Central memory CD8-positive, alpha-beta T cell (primary cell): Measurements from ENCODE around the gene NDUFAF3.

ENCODE experiments used
- ATAC-seq: fragments of 150-1000 bp; cut with Tn5 transposase; replicated peaks from 2 replicates; pipeline ENCODE4 v1.10.0; 2022; ENCODE audit warnings: mild to moderate bottlenecking, moderate FRiP score, moderate number of reproducible peaks; ENCODE audit not compliant: poor library complexity, severe bottlenecking; ENCODE audit errors: extremely low read depth
- DNase-seq, 2 donors: peaks; one replicate each; pipeline ENCODE4 v3.0.0; 2021; ENCODE audit warnings: low spot score in 2 of 2
- H3K27ac Mint-ChIP-seq: one replicate; pipeline ENCODE4 v1.8.0; 2022; ENCODE audit warnings: low read depth, mild to moderate bottlenecking, moderate library complexity, mixed read lengths
- H3K27me3 Mint-ChIP-seq: one replicate; pipeline ENCODE4 v1.8.0; 2022; ENCODE audit warnings: mixed read lengths
- H3K36me3 Mint-ChIP-seq: one replicate; pipeline ENCODE4 v1.8.0; 2022; ENCODE audit warnings: mild to moderate bottlenecking, moderate library complexity, mixed read lengths; ENCODE audit not compliant: insufficient read depth
- H3K4me1 Mint-ChIP-seq: one replicate; pipeline ENCODE4 v1.8.0; 2022; ENCODE audit warnings: mixed read lengths
- H3K4me3 Mint-ChIP-seq: one replicate; pipeline ENCODE4 v1.8.0; 2022; ENCODE audit warnings: mild to moderate bottlenecking, moderate library complexity, mixed read lengths
- H3K9me3 Mint-ChIP-seq: one replicate; pipeline ENCODE4 v1.8.0; 2022; ENCODE audit warnings: mixed read lengths

The NDUFAF3 gene

GRCh38 chr3:49017229-49017970 lies 4.5 kb upstream of the NDUFAF3 start:
- Mint-ChIP-seq H3K36me3 (peaks cover 29% of the 10 kb centered on the region), H3K4me3 (peak overlapping the region; percentile 98), H3K9me3 (no peaks in the 10 kb centered on the region), H3K4me1 (peaks cover 28% of the 10 kb centered on the region), H3K27me3 (no peaks in the 10 kb centered on the region), H3K27ac (peak overlapping the region; percentile 69)
- DNase-seq (no peak), ATAC-seq (no peak)

- peaks cover 35% of the 10 kb centered on the region for H3K4me1 Mint-ChIP-seq
- no peaks in the 10 kb centered on the region for H3K27me3 Mint-ChIP-seq
- H3K9me3 Mint-ChIP-seq = no peaks in the 10 kb centered on the region
- DNase-seq (peak; percentile 34 to 51), ATAC-seq (no peak)
- peak within 1 kb of the TSS; percentile 69 for H3K27ac Mint-ChIP-seq
- peaks cover 33% of the 10 kb centered on the region for H3K36me3 Mint-ChIP-seq
- peak within 1 kb of the TSS; percentile 98 for H3K4me3 Mint-ChIP-seq
Observed at GRCh38 chr3:49017971-49018706, 3.8 kb upstream of the NDUFAF3 start, which contains the start of gene DALRD3. Gene DALRD3, minus strand, starts transcription at chr3:49018580. Its CDS starts 16 bp downstream, at chr3:49018564.

GRCh38 chr3:49018707-49019006 lies 3.3 kb upstream of the NDUFAF3 start:
- no peak for ATAC-seq
- Mint-ChIP-seq H3K27me3 (no peaks in the 10 kb centered on the region), H3K4me3 (peak overlapping the region; percentile 98), H3K36me3 (peaks cover 36% of the 10 kb centered on the region), H3K27ac (peak overlapping the region; percentile 69), H3K4me1 (peaks cover 33% of the 10 kb centered on the region), H3K9me3 (no peaks in the 10 kb centered on the region)
- DNase-seq = no peak

- Mint-ChIP-seq H3K9me3 (no peaks in the 10 kb centered on the region), H3K36me3 (peaks cover 46% of the 10 kb centered on the region), H3K27me3 (no peaks in the 10 kb centered on the region), H3K4me3 (peak overlapping the region; percentile 98), H3K4me1 (peaks cover 26% of the 10 kb centered on the region), H3K27ac (no peak overlapping the region)
- ATAC-seq = no peak
- no peak for DNase-seq
Observed at GRCh38 chr3:49019941-49020329, 2.0 kb upstream of the NDUFAF3 start.

- Mint-ChIP-seq H3K36me3 (peaks cover 45% of the 10 kb centered on the region), H3K4me3 (peak overlapping the region; percentile 98), H3K4me1 (peaks cover 31% of the 10 kb centered on the region), H3K9me3 (no peaks in the 10 kb centered on the region), H3K27me3 (no peaks in the 10 kb centered on the region), H3K27ac (peak overlapping the region; percentile 96)
- no peak for ATAC-seq
- no peak for DNase-seq
Observed at GRCh38 chr3:49020330-49021212, 1.4 kb upstream of the NDUFAF3 start.

GRCh38 chr3:49021213-49021812 lies 608 bp upstream of the NDUFAF3 start:
- Mint-ChIP-seq H3K27me3 (no peaks in the 10 kb centered on the region), H3K4me1 (peaks cover 35% of the 10 kb centered on the region), H3K9me3 (no peaks in the 10 kb centered on the region), H3K36me3 (peaks cover 45% of the 10 kb centered on the region), H3K27ac (peak overlapping the region; percentile 96), H3K4me3 (peak overlapping the region; percentile 98)
- peak; percentile 95 to 97 for DNase-seq
- ATAC-seq = peak; percentile 78

GRCh38 chr3:49022688-49023171 lies 809 bp downstream of the NDUFAF3 start:
- Mint-ChIP-seq H3K4me1 (peaks cover 35% of the 10 kb centered on the region), H3K4me3 (peak overlapping the region; percentile 98), H3K36me3 (peaks cover 39% of the 10 kb centered on the region), H3K9me3 (no peaks in the 10 kb centered on the region), H3K27me3 (no peaks in the 10 kb centered on the region), H3K27ac (peak overlapping the region; percentile 96)
- no peak for DNase-seq
- ATAC-seq = no peak

GRCh38 chr3:49023775-49024174 lies 1.9 kb downstream of the NDUFAF3 start:
- DNase-seq = no peak
- Mint-ChIP-seq H3K9me3 (no peaks in the 10 kb centered on the region), H3K27me3 (no peaks in the 10 kb centered on the region), H3K4me3 (peak overlapping the region; percentile 98), H3K27ac (no peak overlapping the region), H3K4me1 (peaks cover 39% of the 10 kb centered on the region), H3K36me3 (peaks cover 41% of the 10 kb centered on the region)
- ATAC-seq = no peak

- Mint-ChIP-seq H3K4me1 (peaks cover 44% of the 10 kb centered on the region), H3K4me3 (no peak overlapping the region), H3K27ac (no peak overlapping the region), H3K36me3 (peaks cover 47% of the 10 kb centered on the region), H3K9me3 (no peaks in the 10 kb centered on the region), H3K27me3 (no peaks in the 10 kb centered on the region)
- DNase-seq (no peak), ATAC-seq (no peak)
Observed at GRCh38 chr3:49024449-49024848, 2.5 kb downstream of the NDUFAF3 start.

- ATAC-seq (no peak), DNase-seq (no peak)
- Mint-ChIP-seq H3K4me1 (peaks cover 44% of the 10 kb centered on the region), H3K4me3 (no peak overlapping the region), H3K27me3 (no peaks in the 10 kb centered on the region), H3K36me3 (peaks cover 50% of the 10 kb centered on the region), H3K9me3 (no peaks in the 10 kb centered on the region), H3K27ac (no peak overlapping the region)
Observed at GRCh38 chr3:49025005-49025792, 3.3 kb downstream of the NDUFAF3 start.

GRCh38 chr3:49025793-49026520 lies 4.0 kb downstream of the NDUFAF3 start:
- Mint-ChIP-seq H3K4me1 (peaks cover 39% of the 10 kb centered on the region), H3K4me3 (no peak overlapping the region), H3K36me3 (peaks cover 53% of the 10 kb centered on the region), H3K27me3 (no peaks in the 10 kb centered on the region), H3K27ac (no peak overlapping the region), H3K9me3 (no peaks in the 10 kb centered on the region)
- DNase-seq = no peak
- ATAC-seq = no peak
